BLaER1 treated with 17β-estradiol and CSF1 and Interleukin-3, amounts not matched to agents 10 nM and 100 nM (cell line): ENCODE measurements around the gene CCNJL.
A peak's percentile ranks its signal among the peaks of the same experiment; 100 is the strongest.

Experiments used
- H3K27ac ChIP-seq, 11 experiments: shearing (Covaris generic); formaldehyde crosslinking; 2 replicates each; pipeline ENCODE4 v1.8.1; 2022
- H3K27me3 ChIP-seq, 11 experiments: shearing (Covaris generic); formaldehyde crosslinking; 2 replicates each; pipeline ENCODE4 v1.8.1; 2022
- H3K36me3 ChIP-seq, 11 experiments: shearing (Covaris generic); formaldehyde crosslinking; 2 replicates each; pipeline ENCODE4 v1.8.1; 2022
- H3K4me1 ChIP-seq, 10 experiments: shearing (Covaris generic); formaldehyde crosslinking; 2 replicates each; pipeline ENCODE4 v1.8.1; 2022
- H3K4me2 ChIP-seq, 11 experiments: shearing (Covaris generic); formaldehyde crosslinking; 2 replicates each; pipeline ENCODE4 v1.8.1; 2022
- H3K4me3 ChIP-seq, 10 experiments: shearing (Covaris generic); formaldehyde crosslinking; 2 replicates each; pipeline ENCODE4 v1.8.1; 2022
- H3K9ac ChIP-seq, 11 experiments: shearing (Covaris generic); formaldehyde crosslinking; 2 replicates each; pipeline ENCODE4 v1.8.1; 2022
- H3K9me3 ChIP-seq, 11 experiments: shearing (Covaris generic); formaldehyde crosslinking; replicated peaks in 1 of 11; 2 replicates each; pipeline ENCODE4 v1.8.1; 2022
- H4K20me1 ChIP-seq, 11 experiments: shearing (Covaris generic); formaldehyde crosslinking; 2 replicates each; pipeline ENCODE4 v1.8.1; 2022
- Cebpa-rat ChIP-seq, 11 experiments: shearing (Covaris generic); IDR thresholded peaks; 2 replicates each; pipeline ENCODE4 v1.8.1; 2022

Gene CCNJL

DNA sequence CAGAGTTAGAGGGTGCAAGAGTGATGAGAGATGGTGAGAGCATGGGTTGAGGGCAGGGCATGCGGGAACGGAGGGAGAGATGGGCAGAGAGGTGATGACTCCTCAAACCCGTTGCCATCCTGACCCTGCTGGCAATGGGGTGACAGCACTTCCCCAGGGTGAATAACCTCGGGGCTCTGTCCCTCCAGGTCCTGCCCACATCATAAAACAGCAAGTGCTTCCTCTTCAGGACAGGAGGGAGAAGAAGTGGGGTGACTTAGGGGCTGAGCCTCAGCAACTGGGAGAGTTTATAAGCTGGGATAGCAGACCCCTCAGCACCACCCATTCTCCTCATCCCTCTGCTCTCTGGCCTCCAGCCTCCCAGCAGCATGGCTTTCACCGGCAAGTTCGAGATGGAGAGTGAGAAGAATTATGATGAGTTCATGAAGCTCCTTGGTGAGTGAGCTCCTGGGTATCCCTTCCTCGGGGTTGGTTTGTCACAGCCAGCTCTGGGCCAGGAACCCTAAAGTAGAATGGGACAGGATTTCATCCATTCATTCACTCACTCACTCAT, 83.1 kb downstream of the CCNJL start, which contains the start of gene FABP6:
FABP6 (plus strand) TSS at position 317 of the 553 bp plus-strand sequence; CDS start at position 369, 52 bp downstream.
- no peak for TF ChIP-seq Cebpa-rat (IDR thresholded peaks at IDR 0.05)
- H3K4me1 ChIP-seq, result peaks cover 0 to 26% (median 8%) of the 10 kb centered on the region in 10 experiments; a peak in 9 of 20 replicates
- H4K20me1 ChIP-seq, result no peaks in the 10 kb centered on the region
- peak within 1 kb of the TSS in 1 of 11 experiments; percentile 68; a peak in 2 of 22 replicates for H3K27ac ChIP-seq
- no peak within 1 kb of the TSS for H3K4me3 ChIP-seq
- peak within 1 kb of the TSS in 5 of 11 experiments; percentile 13 to 78 (median 63); a peak in 5 of 22 replicates for H3K4me2 ChIP-seq
- H3K9ac ChIP-seq, result no peak within 1 kb of the TSS
- H3K9me3 ChIP-seq, result no peaks in the 10 kb centered on the region
- no peaks in the 10 kb centered on the region for H3K36me3 ChIP-seq
- no peaks in the 10 kb centered on the region for H3K27me3 ChIP-seq

GRCh38 chr5:160227012-160227411, 85.4 kb downstream of the CCNJL start:
- no peak overlapping the region for H3K27ac ChIP-seq
- H3K4me3 ChIP-seq, result no peak overlapping the region
- no peaks in the 10 kb centered on the region for H4K20me1 ChIP-seq
- H3K9me3 ChIP-seq, result peaks cover 0 to 14% (median 5%) of the 10 kb centered on the region in 11 experiments; a peak in 8 of 22 replicates
- no peak overlapping the region for H3K9ac ChIP-seq
- H3K36me3 ChIP-seq, result no peaks in the 10 kb centered on the region
- no peaks in the 10 kb centered on the region for H3K27me3 ChIP-seq
- peaks cover 0 to 24% (median 9%) of the 10 kb centered on the region in 10 experiments; a peak in 12 of 20 replicates for H3K4me1 ChIP-seq
- no peak for TF ChIP-seq Cebpa-rat (IDR thresholded peaks at IDR 0.05)
- no peak overlapping the region for H3K4me2 ChIP-seq

GRCh38 chr5:160221082-160221481, 91.3 kb downstream of the CCNJL start:
- Histone ChIP-seq H4K20me1 (no peaks in the 10 kb centered on the region), H3K9ac (peak overlapping the region in 1 of 11 experiments; percentile 28; a peak in 2 of 22 replicates), H3K27ac (peak overlapping the region in 9 of 11 experiments; percentile 25 to 68 (median 52); a peak in 17 of 22 replicates), H3K4me2 (peak overlapping the region; percentile 18 to 77 (median 66); a peak in 21 of 22 replicates), H3K9me3 (peaks cover 0 to 14% (median 5%) of the 10 kb centered on the region in 11 experiments; a peak in 8 of 22 replicates), H3K4me3 (no peak overlapping the region), H3K4me1 (peaks cover 4 to 28% (median 24%) of the 10 kb centered on the region in 10 experiments; a peak in 17 of 20 replicates), H3K27me3 (no peaks in the 10 kb centered on the region), H3K36me3 (no peaks in the 10 kb centered on the region)
- no peak for TF ChIP-seq Cebpa-rat (IDR thresholded peaks at IDR 0.05)

DNA sequence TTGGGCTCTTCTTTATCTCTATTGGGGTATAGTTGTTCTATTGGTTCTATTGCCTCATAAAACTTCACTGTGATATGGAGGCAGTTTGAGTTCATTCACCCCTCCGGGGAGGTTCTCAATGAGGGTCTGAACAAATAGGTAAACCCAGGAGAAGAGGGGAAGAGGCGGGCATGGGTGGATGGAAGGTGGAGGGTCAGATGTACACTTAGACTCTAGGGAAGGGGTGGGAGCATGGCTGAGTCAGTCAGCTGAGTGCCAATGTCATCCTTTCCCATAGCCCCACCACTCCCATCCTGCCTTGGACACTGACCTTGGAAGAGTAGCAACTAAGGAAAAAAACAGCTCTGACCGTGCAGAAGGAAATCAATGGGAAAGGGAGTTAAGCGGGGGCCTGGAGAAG, 93.0 kb downstream of the CCNJL start:
- peaks cover 0 to 14% (median 5%) of the 10 kb centered on the region in 11 experiments; a peak in 8 of 22 replicates for H3K9me3 ChIP-seq
- H3K9ac ChIP-seq, result no peak overlapping the region
- no peak overlapping the region for H3K4me3 ChIP-seq
- H3K4me1 ChIP-seq, result peaks cover 4 to 28% (median 24%) of the 10 kb centered on the region in 10 experiments; a peak in 17 of 20 replicates
- H4K20me1 ChIP-seq, result no peaks in the 10 kb centered on the region
- H3K4me2 ChIP-seq, result peak overlapping the region in 5 of 11 experiments; percentile 25 to 72 (median 64); a peak in 5 of 22 replicates
- no peak for TF ChIP-seq Cebpa-rat (IDR thresholded peaks at IDR 0.05)
- peak overlapping the region in 3 of 11 experiments; percentile 52 to 68 (median 59); a peak in 4 of 22 replicates for H3K27ac ChIP-seq
- H3K36me3 ChIP-seq, result no peaks in the 10 kb centered on the region
- H3K27me3 ChIP-seq, result no peaks in the 10 kb centered on the region

DNA sequence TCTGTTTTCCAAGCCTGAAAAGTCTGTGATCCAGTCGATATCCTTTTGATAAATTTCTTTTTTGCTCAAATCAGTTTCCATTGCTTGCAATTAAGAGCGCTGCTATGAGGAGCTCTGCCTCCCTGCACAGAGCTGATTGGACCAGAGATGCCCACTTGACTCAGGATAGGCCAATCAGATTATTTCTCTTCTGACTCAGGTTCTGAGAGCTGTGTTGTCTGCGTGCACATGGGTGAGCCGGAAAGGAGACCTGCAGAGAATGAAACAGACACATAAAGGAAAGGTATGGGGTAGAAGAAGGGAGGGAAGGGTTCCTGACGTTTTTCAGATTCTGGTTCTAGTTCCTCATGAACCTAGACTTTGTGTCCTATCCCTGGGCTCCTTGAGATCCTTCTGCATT, 98.8 kb downstream of the CCNJL start:
- no peaks in the 10 kb centered on the region for H3K27me3 ChIP-seq
- H3K4me3 ChIP-seq, result no peak overlapping the region
- H3K4me2 ChIP-seq, result no peak overlapping the region
- no peak overlapping the region for H3K27ac ChIP-seq
- TF ChIP-seq Cebpa-rat (IDR thresholded peaks at IDR 0.05), result no peak
- peaks cover 0 to 17% (median 10%) of the 10 kb centered on the region in 10 experiments; a peak in 15 of 20 replicates for H3K4me1 ChIP-seq
- no peaks in the 10 kb centered on the region; a peak in 1 of 22 replicates for H3K9me3 ChIP-seq
- no peaks in the 10 kb centered on the region for H4K20me1 ChIP-seq
- H3K36me3 ChIP-seq, result no peaks in the 10 kb centered on the region
- H3K9ac ChIP-seq, result no peak overlapping the region

GRCh38 chr5:160211352-160211751, 101.0 kb downstream of the CCNJL start:
- TF ChIP-seq Cebpa-rat (IDR thresholded peaks at IDR 0.05), result no peak
- Histone ChIP-seq H3K36me3 (no peaks in the 10 kb centered on the region), H3K4me1 (peaks cover 0 to 17% (median 10%) of the 10 kb centered on the region in 10 experiments; a peak in 15 of 20 replicates), H4K20me1 (no peaks in the 10 kb centered on the region), H3K9ac (no peak overlapping the region), H3K9me3 (no peaks in the 10 kb centered on the region; a peak in 1 of 22 replicates), H3K27me3 (no peaks in the 10 kb centered on the region), H3K4me3 (no peak overlapping the region), H3K27ac (no peak overlapping the region), H3K4me2 (peak overlapping the region in 9 of 11 experiments; percentile 18 to 67 (median 34); a peak in 14 of 22 replicates)

GRCh38 chr5:160210606-160211005, 101.8 kb downstream of the CCNJL start:
- Histone ChIP-seq H3K9me3 (no peaks in the 10 kb centered on the region; a peak in 1 of 22 replicates), H3K27me3 (no peaks in the 10 kb centered on the region), H3K4me2 (peak overlapping the region in 3 of 11 experiments; percentile 54 to 67 (median 58); a peak in 5 of 22 replicates), H3K9ac (no peak overlapping the region), H3K4me3 (no peak overlapping the region), H4K20me1 (no peaks in the 10 kb centered on the region), H3K36me3 (no peaks in the 10 kb centered on the region), H3K4me1 (peaks cover 0 to 17% (median 10%) of the 10 kb centered on the region in 10 experiments; a peak in 15 of 20 replicates), H3K27ac (no peak overlapping the region)
- no peak for TF ChIP-seq Cebpa-rat (IDR thresholded peaks at IDR 0.05)

GRCh38 chr5:160209917-160210316, 102.4 kb downstream of the CCNJL start:
- Histone ChIP-seq H3K4me2 (no peak overlapping the region), H4K20me1 (no peaks in the 10 kb centered on the region), H3K4me3 (no peak overlapping the region), H3K36me3 (no peaks in the 10 kb centered on the region), H3K4me1 (peaks cover 0 to 23% (median 13%) of the 10 kb centered on the region in 10 experiments; a peak in 15 of 20 replicates), H3K27ac (no peak overlapping the region), H3K27me3 (no peaks in the 10 kb centered on the region), H3K9me3 (no peaks in the 10 kb centered on the region; a peak in 1 of 22 replicates), H3K9ac (no peak overlapping the region)
- TF ChIP-seq Cebpa-rat (IDR thresholded peaks at IDR 0.05), result no peak

DNA sequence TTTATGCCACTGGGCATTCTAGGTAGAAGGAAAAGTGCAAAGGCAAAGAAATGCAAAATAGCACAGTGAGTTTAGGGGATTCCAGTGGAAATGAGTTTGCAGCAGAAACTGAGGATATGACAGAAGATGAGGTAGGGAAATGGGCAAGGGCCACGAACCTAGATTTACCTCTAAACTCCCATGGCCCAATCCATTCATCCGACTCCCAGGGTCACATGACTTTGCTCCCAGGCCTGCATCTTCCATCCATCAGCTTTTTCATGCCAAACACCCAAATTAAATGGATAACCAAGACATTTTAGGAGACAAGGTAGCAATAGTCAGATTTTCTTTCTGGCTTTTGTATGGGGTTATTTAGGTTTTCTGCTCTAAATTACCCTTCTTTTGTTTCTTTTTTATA, 105.3 kb downstream of the CCNJL start:
- Histone ChIP-seq H3K4me2 (no peak overlapping the region), H3K4me1 (peaks cover 0 to 29% (median 15%) of the 10 kb centered on the region in 10 experiments; a peak in 15 of 20 replicates), H3K9me3 (no peaks in the 10 kb centered on the region), H4K20me1 (no peaks in the 10 kb centered on the region), H3K4me3 (no peak overlapping the region), H3K27me3 (no peaks in the 10 kb centered on the region), H3K36me3 (no peaks in the 10 kb centered on the region), H3K9ac (no peak overlapping the region), H3K27ac (no peak overlapping the region)
- no peak for TF ChIP-seq Cebpa-rat (IDR thresholded peaks at IDR 0.05)
